Glomerular visceral epithelial cell (primary cell): Measurements from ENCODE around the gene UNC50.

Experiments used
- DNase-seq: peaks from one replicate; pipeline ENCODE4 v3.0.0-alpha.2; 2016; ENCODE audit errors: extremely low spot score

The UNC50 gene

DNA sequence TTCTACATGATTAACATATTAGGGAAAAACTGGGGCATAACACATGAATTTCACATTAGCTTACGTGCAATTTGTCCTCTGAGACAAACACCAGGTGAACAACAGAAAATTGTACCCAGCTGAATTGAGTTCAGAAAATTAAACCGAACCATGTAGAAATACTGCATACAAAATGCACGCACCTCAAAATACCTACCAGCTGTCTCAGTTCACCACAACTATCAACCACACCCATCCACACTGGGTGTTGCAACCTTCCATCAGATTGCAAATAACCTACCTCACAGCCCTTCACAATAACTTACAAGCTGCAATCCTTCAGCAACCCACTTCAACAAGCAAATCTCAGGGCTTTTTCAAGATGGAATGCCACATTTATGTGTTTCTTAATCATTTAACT lies 55.9 kb downstream of the UNC50 start:
- DNase-seq: no peak

DNA sequence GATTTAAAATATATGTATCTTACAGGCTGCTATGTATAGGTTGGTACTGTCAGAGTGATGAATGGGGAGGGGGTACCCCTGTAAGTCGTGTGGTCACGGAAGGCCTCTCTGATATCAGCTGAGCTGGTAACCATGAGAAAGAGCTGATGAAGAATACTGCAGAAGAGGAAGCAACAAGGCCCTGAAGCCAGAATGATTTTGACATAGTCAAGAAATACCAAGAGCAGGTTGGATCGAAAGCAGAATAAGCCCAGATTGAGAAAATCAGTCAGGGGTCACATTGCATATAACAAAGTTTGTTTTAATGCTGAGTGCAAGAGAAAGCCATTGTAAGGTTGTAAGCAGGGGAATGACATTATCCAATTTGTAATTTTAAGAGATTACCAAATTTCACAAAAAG lies 57.3 kb downstream of the UNC50 start:
- DNase-seq: no peak
